Testis (tissue), 3 donors: ENCODE results near the gene GAA. TPM values are rescaled to one million over a fixed set of nuclear protein-coding genes. Genes with fewer than 3 reads are reported as not detected.

Experiments
- DNase-seq: peaks from one replicate; pipeline ENCODE4 v3.0.0-alpha.2; 2019
- H3K27ac ChIP-seq, 2 donors: fragments of 200-600 bp; sonication (generic); one replicate each; pipeline ENCODE4 v1.5.1; 2019
- H3K27me3 ChIP-seq: fragments of 200-600 bp; sonication (generic); one replicate; pipeline ENCODE4 v1.5.1; 2019
- H3K36me3 ChIP-seq: fragments of 200-600 bp; sonication (generic); one replicate; pipeline ENCODE4 v1.5.1; 2017; ENCODE audit warnings: low read depth; ENCODE audit errors: missing control alignments
- H3K4me1 ChIP-seq: fragments of 200-600 bp; sonication (generic); one replicate; pipeline ENCODE4 v1.5.1; 2019
- H3K4me3 ChIP-seq, 2 donors: fragments of 200-600 bp; sonication (generic); one replicate each; pipeline ENCODE4 v1.5.1; 2017 to 2019
- H3K9me3 ChIP-seq: fragments of 200-600 bp; sonication (generic); one replicate; pipeline ENCODE4 v1.5.1; 2017
- POLR2A ChIP-seq: fragments of 450-650 bp; IDR thresholded peaks from one replicate; pipeline ENCODE4 v1.6.1; 2017; ENCODE audit warnings: antibody characterized with exemption, mild to moderate bottlenecking, moderate library complexity
- WGBS, 2 donors: methylation state at CpG; one replicate each; pipeline ENCODE4 v1.1.5; 2018; 5-methylcytosine and 5-hydroxymethylcytosine counted together
- intact Hi-C: fragments of 100-400 bp; cut with DNase I; formaldehyde crosslinking; loops from one replicate; pipeline ENCODE4 v1.15.1; 2023; ENCODE audit warnings: low total_unique reads
- polyA plus RNA-seq: library from polyadenylated mRNA; stranded (reverse); fragments of 350-450 nt; fragmentation: Illumina TruSeq; extraction: RNeasy Lipid Tissue Mini Kit (QIAGEN cat#74804); gene quantifications from one replicate; pipeline ENCODE4 v1.2.3, GENCODE V29; 2014; ENCODE audit warnings: low read depth, low replicate concordance; ENCODE audit not compliant: insufficient read depth
- total RNA-seq, 2 donors: library from RNA; depleted of rRNA; stranded (reverse); fragments of >200 nt; gene quantifications; one replicate each; pipeline ENCODE4 v1.2.3, GENCODE V29; 2016
- TF ChIP-seq, protein P1 (sequence below), 3 experiments: fragments of 450-650 bp in 2 of 3; fragments of 200-600 bp in 1 of 3; sonication (generic) in 1 of 3; IDR thresholded peaks; one replicate each; pipeline ENCODE4 v1.5.1; 2016 to 2019; ENCODE audit warnings: antibody characterized with exemption in 3 of 3, mild to moderate bottlenecking in 2 of 3, moderate library complexity in 1 of 3

Gene GAA
- total and polyA plus RNA-seq, 3 donors from 2014 or later = 155 to 190 (median 166) TPM

GRCh38 chr17:80132906-80133625, 31.7 kb downstream of the GAA start:
- intact Hi-C loops = no loop called here
- TF ChIP-seq POLR2A = no peak
- TF ChIP-seq, protein P1, sequence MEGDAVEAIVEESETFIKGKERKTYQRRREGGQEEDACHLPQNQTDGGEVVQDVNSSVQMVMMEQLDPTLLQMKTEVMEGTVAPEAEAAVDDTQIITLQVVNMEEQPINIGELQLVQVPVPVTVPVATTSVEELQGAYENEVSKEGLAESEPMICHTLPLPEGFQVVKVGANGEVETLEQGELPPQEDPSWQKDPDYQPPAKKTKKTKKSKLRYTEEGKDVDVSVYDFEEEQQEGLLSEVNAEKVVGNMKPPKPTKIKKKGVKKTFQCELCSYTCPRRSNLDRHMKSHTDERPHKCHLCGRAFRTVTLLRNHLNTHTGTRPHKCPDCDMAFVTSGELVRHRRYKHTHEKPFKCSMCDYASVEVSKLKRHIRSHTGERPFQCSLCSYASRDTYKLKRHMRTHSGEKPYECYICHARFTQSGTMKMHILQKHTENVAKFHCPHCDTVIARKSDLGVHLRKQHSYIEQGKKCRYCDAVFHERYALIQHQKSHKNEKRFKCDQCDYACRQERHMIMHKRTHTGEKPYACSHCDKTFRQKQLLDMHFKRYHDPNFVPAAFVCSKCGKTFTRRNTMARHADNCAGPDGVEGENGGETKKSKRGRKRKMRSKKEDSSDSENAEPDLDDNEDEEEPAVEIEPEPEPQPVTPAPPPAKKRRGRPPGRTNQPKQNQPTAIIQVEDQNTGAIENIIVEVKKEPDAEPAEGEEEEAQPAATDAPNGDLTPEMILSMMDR (IDR thresholded peaks at IDR 0.05) = no peak
- Histone ChIP-seq H3K4me1 (no peaks in the 10 kb centered on the region), H3K4me3 (no peak overlapping the region), H3K27ac (no peak overlapping the region), H3K36me3 (peaks cover 2% of the 10 kb centered on the region), H3K27me3 (no peaks in the 10 kb centered on the region), H3K9me3 (no peaks in the 10 kb centered on the region)
- WGBS, 2 donors = 81 to 83% methylated on average over 5 of the region's 5 CpGs
- no peak for DNase-seq

GRCh38 chr17:80133626-80133970, 32.2 kb downstream of the GAA start:
- Histone ChIP-seq H3K27me3 (no peaks in the 10 kb centered on the region), H3K9me3 (no peaks in the 10 kb centered on the region), H3K4me1 (no peaks in the 10 kb centered on the region), H3K4me3 (no peak overlapping the region), H3K36me3 (peaks cover 3% of the 10 kb centered on the region), H3K27ac (no peak overlapping the region)
- intact Hi-C loops = no loop called here
- 89 to 96% methylated on average over 3 to 6 of the region's 6 CpGs for WGBS, 2 donors
- no peak for TF ChIP-seq POLR2A
- TF ChIP-seq, protein P1 (IDR thresholded peaks at IDR 0.05) = no peak
- no peak for DNase-seq

DNA sequence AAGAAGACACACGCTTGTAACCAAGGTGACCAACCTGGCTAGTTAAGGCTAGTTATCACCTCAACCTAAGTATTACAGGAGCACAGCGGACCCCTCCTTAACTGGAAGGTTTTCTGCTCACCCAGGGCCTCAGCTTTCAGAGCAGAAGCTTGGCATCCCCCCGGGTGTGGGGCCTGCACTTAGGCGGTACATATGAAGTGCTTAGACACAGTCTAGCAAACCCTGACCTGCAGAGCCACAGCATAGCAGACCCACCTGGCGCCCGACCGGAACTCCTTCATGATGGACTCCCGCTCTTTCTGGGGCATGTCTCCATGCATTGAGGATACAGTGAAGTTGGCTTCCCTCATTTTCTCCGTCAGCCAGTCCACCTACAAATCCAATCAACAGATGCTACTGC, 35.8 kb downstream of the GAA start:
- intact Hi-C loops = no loop called here
- no peak for TF ChIP-seq POLR2A
- TF ChIP-seq, protein P1 (IDR thresholded peaks at IDR 0.05) = no peak
- H3K36me3 ChIP-seq = peaks cover 3% of the 10 kb centered on the region

GRCh38 chr17:80138856-80139426, 37.6 kb downstream of the GAA start:
- H3K27me3 ChIP-seq = no peaks in the 10 kb centered on the region
- H3K4me1 ChIP-seq = no peaks in the 10 kb centered on the region
- intact Hi-C loops = no loop called here
- WGBS, 2 donors = 90 to 95% methylated on average over 18 of the region's 18 CpGs
- H3K36me3 ChIP-seq = peaks cover 3% of the 10 kb centered on the region
- TF ChIP-seq POLR2A = no peak
- TF ChIP-seq, protein P1 (IDR thresholded peaks at IDR 0.05) = no peak
- DNase-seq = no peak
- H3K4me3 ChIP-seq = no peak overlapping the region
- no peak overlapping the region for H3K27ac ChIP-seq
- no peaks in the 10 kb centered on the region for H3K9me3 ChIP-seq

More for the DNA sequence above, 35.8 kb downstream of the GAA start:
- Histone ChIP-seq H3K27me3 (no peaks in the 10 kb centered on the region), H3K4me3 (no peak overlapping the region), H3K4me1 (no peaks in the 10 kb centered on the region), H3K27ac (no peak overlapping the region), H3K9me3 (no peaks in the 10 kb centered on the region)
- 93 to 94% methylated on average over 9 of the region's 9 CpGs for WGBS, 2 donors
- DNase-seq = no peak
